A172 (cell line): ENCODE data around the gene TENT4B. TPM values are rescaled to one million over a fixed set of nuclear protein-coding genes. Genes with fewer than 3 reads are reported as not detected.

Source experiments
- DNase-seq: peaks from one replicate; pipeline ENCODE4 v3.0.0-alpha.2; 2015; ENCODE audit warnings: low spot score
- total RNA-seq: library from RNA; depleted of rRNA; stranded (reverse); fragments of >200 nt; shearing (Covaris generic); gene quantifications from 2 replicates; pipeline ENCODE4 v1.2.3, GENCODE V29; 2014; rRNA removed

Gene TENT4B
- total RNA-seq, 1 experiment from 2014 or later = 11.2 TPM

- no peak for DNase-seq
Observed at GRCh38 chr16:50270510-50271147, 117.5 kb downstream of the TENT4B start.

- no peak for DNase-seq
Observed at GRCh38 chr16:50271148-50272041, 118.3 kb downstream of the TENT4B start.

GRCh38 chr16:50272111-50272571, 119.0 kb downstream of the TENT4B start:
- DNase-seq = no peak

- DNase-seq = no peak
Observed at GRCh38 chr16:50272687-50273381, 119.7 kb downstream of the TENT4B start.

- no peak for DNase-seq
Observed at GRCh38 chr16:50273382-50273690, 120.2 kb downstream of the TENT4B start.

GRCh38 chr16:50273888-50274325, 120.8 kb downstream of the TENT4B start:
- no peak for DNase-seq

GRCh38 chr16:50274326-50275097, 121.4 kb downstream of the TENT4B start:
- DNase-seq = no peak

GRCh38 chr16:50275098-50275415, 122.0 kb downstream of the TENT4B start:
- no peak for DNase-seq

- DNase-seq = no peak
Observed at GRCh38 chr16:50275428-50276325, 122.6 kb downstream of the TENT4B start.

- DNase-seq = no peak
Observed at GRCh38 chr16:50276326-50276640, 123.2 kb downstream of the TENT4B start.

GRCh38 chr16:50276801-50277555, 123.9 kb downstream of the TENT4B start:
- no peak for DNase-seq

- no peak for DNase-seq
Observed at GRCh38 chr16:50278251-50278650, 125.1 kb downstream of the TENT4B start.

GRCh38 chr16:50279504-50279865, 126.4 kb downstream of the TENT4B start:
- DNase-seq = no peak

GRCh38 chr16:50280932-50281331, 127.8 kb downstream of the TENT4B start:
- no peak for DNase-seq

Other genes starting within 250 kb of the TENT4B start
- 32.7 and 33.6 TPM in 2 replicates for gene CNEP1R1, start 128.1 kb upstream of the TENT4B start, total RNA-seq
- 27.2 and 38.7 TPM in 2 replicates for gene HEATR3, start 87.3 kb upstream of the TENT4B start, total RNA-seq
- 13.8 and 17.7 TPM in 2 replicates for gene ADCY7, start 113.2 kb downstream of the TENT4B start, total RNA-seq
- 82.0 and 98.3 TPM in 2 replicates for gene BRD7, start 215.7 kb downstream of the TENT4B start, total RNA-seq